ENCODE data around the gene PNPLA2. TPM values are rescaled to one million over a fixed set of nuclear protein-coding genes. Genes with fewer than 3 reads are reported as not detected.

PNPLA2 gene
- total RNA-seq, 1 experiment from 2014 or later = 66.5 TPM

GRCh38 chr11:873706-874105 lies 55.0 kb downstream of the PNPLA2 start:
- Mint-ChIP-seq H3K9me3 (no peaks in the 10 kb centered on the region), H3K27ac (no peak overlapping the region), H3K4me1 (no peaks in the 10 kb centered on the region), H3K36me3 (peaks cover 21% of the 10 kb centered on the region), H3K27me3 (ENCODE audit: low read depth) (peaks cover 3% of the 10 kb centered on the region), H3K4me3 (no peak overlapping the region)
- ChIA-PET CTCF (interaction anchor here (1.1 kb wide), 2 partner anchors 23 to 25 kb away, joined by 3 to 5 read pairs; no protein-coding TSS in a partner anchor), POLR2A (interaction anchor here (2.4 kb wide), 1 partner anchor 11 kb away, joined by 8 read pairs; no protein-coding TSS in a partner anchor)
- ATAC-seq = no peak
- TF ChIP-seq HMGA2 (CRISPR knock-in tag; IDR thresholded peaks at IDR 0.05) (no peak), MLX (CRISPR knock-in tag; IDR thresholded peaks at IDR 0.05) (no peak), ZMAT4 (CRISPR knock-in tag; IDR thresholded peaks at IDR 0.05) (no peak), ZBTB21 (CRISPR knock-in tag; IDR thresholded peaks at IDR 0.05; ENCODE audit: borderline replicate concordance) (no peak), NFATC4 (CRISPR knock-in tag; IDR thresholded peaks at IDR 0.05) (no peak), ZNF396 (CRISPR knock-in tag; IDR thresholded peaks at IDR 0.05; ENCODE audit: borderline replicate concordance) (no peak), TCF7 (CRISPR knock-in tag; IDR thresholded peaks at IDR 0.05; ENCODE audit: low read depth) (no peak), ATF1 (CRISPR knock-in tag; IDR thresholded peaks at IDR 0.05) (no peak)
- DNase-seq (ENCODE audit: low spot score) = no peak

Other genes with a start within 250 kb of the PNPLA2 start
- gene PHRF1, start 242.4 kb upstream of the PNPLA2 start, total RNA-seq (2021) = 39.4 to 46.9 TPM (median 40.1 TPM) in 3 replicates
- 11.1 to 12.0 TPM (median 11.5 TPM) in 3 replicates for gene IRF7, start 203.0 kb upstream of the PNPLA2 start, total RNA-seq (2021)
- 0.26 to 0.34 TPM in 2 of 3 replicates, not detected in the other for gene CDHR5, start 194.0 kb upstream of the PNPLA2 start, total RNA-seq (2021)
- 2.3 to 3.3 TPM (median 2.9 TPM) in 3 replicates for gene SCT, start 191.7 kb upstream of the PNPLA2 start, total RNA-seq (2021)
- gene DRD4, start 181.6 kb upstream of the PNPLA2 start, total RNA-seq (2021) = 3.7 to 5.8 TPM (median 5.5 TPM) in 3 replicates
- gene DEAF1, start 123.7 kb upstream of the PNPLA2 start, total RNA-seq (2021) = 62.2 to 85.3 TPM (median 81.1 TPM) in 3 replicates
- 23.4 to 28.4 TPM (median 24.5 TPM) in 3 replicates for gene TMEM80, start 123.1 kb upstream of the PNPLA2 start, total RNA-seq (2021)
- gene EPS8L2, start 112.7 kb upstream of the PNPLA2 start, total RNA-seq (2021) = 49.9 to 56.3 TPM (median 51.6 TPM) in 3 replicates
- 314 to 352 TPM (median 343 TPM) in 3 replicates for gene TALDO1, start 71.5 kb upstream of the PNPLA2 start, total RNA-seq (2021)
- gene GATD1, start 41.4 kb upstream of the PNPLA2 start, total RNA-seq (2021) = 81.9 to 87.6 TPM (median 87.5 TPM) in 3 replicates
- gene CEND1, start 28.8 kb upstream of the PNPLA2 start, total RNA-seq (2021) = 2.0 to 3.1 TPM (median 2.7 TPM) in 3 replicates
- 35.0 to 44.8 TPM (median 36.7 TPM) in 3 replicates for gene SLC25A22, start 20.6 kb upstream of the PNPLA2 start, total RNA-seq (2021)
- gene PIDD1, start 13.7 kb upstream of the PNPLA2 start, total RNA-seq (2021) = 54.9 to 59.4 TPM (median 56.8 TPM) in 3 replicates
- 2,582 to 2,814 TPM (median 2,761 TPM) in 3 replicates for gene RPLP2, start 8.9 kb upstream of the PNPLA2 start, total RNA-seq (2021)
- gene CRACR2B, start 9.0 kb downstream of the PNPLA2 start, total RNA-seq (2021) = 46.5 to 58.6 TPM (median 55.9 TPM) in 3 replicates
- 115 to 127 TPM (median 116 TPM) in 3 replicates for gene CD151, start 14.0 kb downstream of the PNPLA2 start, total RNA-seq (2021)
- 138 to 152 TPM (median 144 TPM) in 3 replicates for gene POLR2L, start 23.6 kb downstream of the PNPLA2 start, total RNA-seq (2021)
- gene TSPAN4, start 23.9 kb downstream of the PNPLA2 start, total RNA-seq (2021) = 92.8 to 95.2 TPM (median 94.3 TPM) in 3 replicates
- 92.8 to 99.6 TPM (median 94.2 TPM) in 3 replicates for gene CHID1, start 91.9 kb downstream of the PNPLA2 start, total RNA-seq (2021)
- 47.1 to 52.3 TPM (median 51.0 TPM) in 3 replicates for gene AP2A2, start 107.0 kb downstream of the PNPLA2 start, total RNA-seq (2021)
- 0.05 to 0.13 TPM (median 0.07 TPM) in 3 replicates for gene MUC6, start 217.8 kb downstream of the PNPLA2 start, total RNA-seq (2021)